GM18511 (cell line): ENCODE data around the gene DHRS3.
"Not testable (repeated sequence)": the region's sequence is repeated elsewhere in the genome, so short reads cannot be mapped to it uniquely, and the experiment has no call there.

ENCODE experiments used
- ATAC-seq: cut with Tn5 transposase; IDR thresholded peaks from one replicate; pipeline ENCODE4 v1.9.1; 2021; ENCODE audit warnings: mild to moderate bottlenecking, moderate library complexity; ENCODE audit not compliant: unreplicated experiment

The DHRS3 gene

DNA sequence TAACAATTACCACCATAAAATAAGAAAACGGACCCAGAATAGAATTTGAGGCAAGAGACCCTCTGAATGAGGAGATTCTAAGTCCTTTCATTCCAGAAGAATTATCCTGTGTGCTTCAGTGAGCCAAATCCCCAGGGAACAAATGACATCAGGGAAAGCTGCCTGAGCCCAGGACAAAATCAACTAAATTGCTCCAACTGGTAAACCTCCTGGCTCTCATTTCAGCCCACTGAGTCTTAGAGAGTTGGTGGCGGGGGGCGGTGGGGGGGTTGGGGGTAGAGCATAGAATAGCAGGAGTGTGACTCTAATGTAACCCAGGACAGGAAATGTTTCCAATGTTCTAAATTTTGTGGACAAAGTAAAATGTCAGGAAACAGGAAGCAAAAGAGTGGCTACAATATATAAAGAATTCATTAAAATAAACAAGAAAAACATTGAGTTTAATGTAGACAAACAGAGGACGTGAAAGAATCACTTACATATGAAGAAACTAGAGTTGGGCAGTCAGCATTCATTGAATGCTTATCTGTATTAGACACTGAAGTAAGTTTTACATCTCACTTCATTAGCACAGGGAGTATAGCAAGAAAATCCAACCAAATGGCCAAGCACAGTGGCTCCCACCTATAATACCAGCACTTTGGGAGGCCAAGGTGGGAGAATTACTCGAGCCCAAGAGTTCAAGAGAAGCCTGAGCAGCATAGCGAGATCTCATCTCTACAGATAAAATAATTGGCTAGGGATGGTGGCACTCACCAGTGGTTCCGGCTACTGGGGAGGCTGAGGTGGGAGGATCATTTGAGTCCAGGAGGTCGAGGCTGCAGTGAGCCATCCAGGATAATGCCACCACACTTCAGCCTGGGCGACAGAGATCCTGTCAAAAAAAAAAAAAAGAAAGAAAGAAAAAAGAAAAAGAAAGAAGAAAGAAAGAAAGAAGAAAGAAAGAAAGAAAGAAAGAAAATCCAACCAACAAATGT, 75.1 kb downstream of the DHRS3 start:
- no peak for ATAC-seq

DNA sequence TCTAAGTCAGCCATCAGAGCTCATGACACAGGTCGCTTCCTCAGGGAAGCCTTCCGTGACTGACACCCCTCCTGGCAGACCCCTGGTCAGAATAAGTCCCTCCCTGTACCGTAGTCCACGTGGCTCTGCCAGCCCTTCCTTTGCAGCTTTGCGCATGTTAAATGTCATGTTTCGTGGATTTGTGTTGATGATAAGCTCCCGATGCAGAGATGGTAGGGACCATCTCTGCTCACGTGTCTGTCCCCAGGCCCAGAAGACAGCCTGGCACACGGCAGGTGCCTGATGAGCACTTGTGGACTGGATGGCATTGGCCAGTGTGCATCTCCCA, 75.9 kb downstream of the DHRS3 start:
- ATAC-seq: no peak

DNA sequence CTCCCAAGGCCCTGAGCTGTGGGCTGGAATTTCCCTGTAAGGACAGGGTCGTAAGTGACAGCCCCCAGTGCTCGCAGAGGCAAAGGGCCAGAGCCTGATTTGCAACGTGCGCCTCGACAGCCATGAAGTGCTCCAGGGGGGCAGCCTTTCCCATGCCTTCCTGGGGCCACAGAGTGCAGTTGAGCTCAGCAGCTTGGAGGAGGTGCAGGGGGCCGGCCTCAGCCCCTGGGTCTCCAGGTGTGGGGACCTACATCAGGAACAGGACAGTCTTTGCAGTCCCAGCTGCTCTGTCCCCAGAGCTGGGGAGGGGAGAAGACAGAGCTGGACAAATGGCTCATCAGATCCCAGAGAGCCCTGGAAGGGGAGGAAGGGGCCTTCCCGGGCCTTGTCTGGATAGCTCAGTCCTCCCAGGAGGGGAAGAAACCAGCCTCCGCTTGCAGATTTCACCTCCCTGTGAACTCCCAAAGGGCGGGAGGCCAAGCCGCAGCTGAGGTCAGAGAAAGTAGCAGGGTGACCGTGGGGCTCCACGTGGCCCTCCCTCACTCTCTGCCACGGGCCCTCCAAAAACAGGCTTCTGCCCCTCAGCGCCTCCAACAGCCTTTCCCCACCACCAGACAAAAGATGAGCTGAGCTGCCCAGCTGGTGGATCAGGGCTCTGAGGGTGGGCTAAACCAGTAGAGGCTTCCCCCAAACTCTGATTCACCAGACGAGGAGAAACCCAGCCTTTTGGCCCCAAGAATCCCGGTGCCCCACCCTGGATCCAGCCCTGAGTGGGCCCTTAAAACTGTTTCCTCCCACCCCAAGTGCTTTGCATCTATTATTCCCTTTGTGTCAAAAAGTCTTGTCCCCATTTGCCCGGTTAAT, 76.5 kb downstream of the DHRS3 start:
- no peak for ATAC-seq

DNA sequence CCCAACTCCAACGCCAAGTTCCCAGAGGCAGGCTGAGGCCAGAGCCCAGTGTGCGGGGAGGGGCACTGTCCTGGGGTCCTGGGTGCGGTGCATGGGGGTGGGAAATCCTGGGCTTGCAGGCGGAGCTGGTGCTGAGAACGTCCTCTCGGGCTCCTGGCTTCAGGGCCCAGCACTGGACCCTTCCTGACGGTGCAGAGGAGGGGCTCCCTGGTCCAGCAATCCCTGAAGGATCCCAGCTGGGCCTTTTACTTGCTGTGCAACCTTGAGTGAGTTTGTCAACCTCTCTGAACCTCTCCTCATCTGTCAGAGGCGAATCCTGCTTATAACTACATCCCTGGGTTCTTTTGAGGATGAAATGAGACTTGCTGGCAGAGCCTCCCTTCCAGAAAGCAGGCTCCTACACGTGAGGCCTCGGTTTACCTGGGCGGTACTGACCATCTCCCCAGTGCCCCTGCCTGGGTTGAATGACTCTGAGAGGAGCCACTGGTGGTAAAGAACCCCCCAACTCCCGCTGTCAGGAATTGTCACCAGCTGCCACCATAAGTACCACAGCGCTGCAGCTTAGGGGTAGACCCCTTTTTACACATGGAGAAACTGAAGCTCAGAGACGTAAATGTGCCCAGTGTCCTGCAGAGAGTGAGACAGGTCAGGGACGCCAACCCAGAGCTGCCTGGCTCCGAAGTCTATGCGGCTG, 77.3 kb downstream of the DHRS3 start:
- no peak for ATAC-seq

DNA sequence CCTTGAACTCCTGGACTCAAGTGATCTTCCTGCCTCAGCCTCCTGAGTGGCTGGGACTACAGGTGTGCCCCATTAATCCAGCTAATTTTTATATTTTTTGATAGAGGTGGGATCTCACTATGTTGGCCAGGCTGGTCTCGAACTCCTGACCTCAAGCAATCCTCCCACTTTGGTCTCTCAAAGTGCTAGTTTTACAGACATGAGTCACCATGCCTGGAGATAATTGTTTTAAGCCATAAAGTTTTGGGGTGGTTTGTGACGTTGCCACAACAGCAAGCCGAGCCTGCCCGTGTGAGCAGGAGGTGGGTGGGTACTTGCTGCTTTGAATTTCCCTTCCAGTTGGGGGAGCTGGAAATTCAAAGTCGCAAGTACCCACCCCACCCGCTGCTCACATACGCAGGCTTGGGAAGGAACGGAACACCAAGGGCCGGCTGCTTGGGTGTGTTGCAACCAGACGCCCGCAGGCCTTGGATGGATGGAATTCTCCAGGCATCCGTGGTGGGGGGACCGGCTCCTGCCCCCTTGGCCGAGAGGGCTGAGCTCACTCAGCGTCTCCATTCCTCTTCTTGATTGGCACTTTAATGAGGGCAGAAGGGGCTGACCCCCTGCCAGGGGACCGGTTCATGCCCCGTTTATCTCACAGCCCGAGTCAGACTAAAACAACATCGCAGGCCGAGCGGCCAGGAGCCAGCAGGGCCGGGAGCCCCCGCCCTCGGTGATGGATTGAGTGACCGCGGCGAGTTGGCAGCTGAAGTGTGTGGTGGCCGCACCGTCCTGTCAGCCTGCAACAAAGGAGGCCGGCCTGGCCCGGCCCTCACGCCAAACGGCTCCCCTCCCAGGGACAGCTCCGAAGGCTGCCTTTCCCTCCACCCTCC, 78.1 kb downstream of the DHRS3 start:
- ATAC-seq: no peak

DNA sequence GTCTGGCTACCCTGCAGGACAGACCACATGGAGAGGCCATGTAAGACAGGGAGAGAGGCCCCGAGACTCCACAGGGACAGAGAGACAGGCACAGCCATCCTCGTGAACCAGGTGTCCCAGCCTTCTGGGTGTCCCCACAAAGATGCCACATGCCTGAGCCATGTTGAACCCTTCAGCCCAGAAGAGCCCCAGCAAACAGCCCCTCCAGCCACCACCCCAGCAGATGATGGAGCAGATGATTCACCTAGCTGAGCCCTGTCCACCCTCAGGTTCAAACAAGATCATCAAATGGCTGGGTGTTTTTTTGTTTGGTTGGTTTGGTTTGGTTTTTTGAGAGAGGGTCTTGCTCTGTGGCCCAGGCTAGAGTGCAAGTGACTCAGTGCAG, 78.7 kb downstream of the DHRS3 start:
- ATAC-seq: no peak

DNA sequence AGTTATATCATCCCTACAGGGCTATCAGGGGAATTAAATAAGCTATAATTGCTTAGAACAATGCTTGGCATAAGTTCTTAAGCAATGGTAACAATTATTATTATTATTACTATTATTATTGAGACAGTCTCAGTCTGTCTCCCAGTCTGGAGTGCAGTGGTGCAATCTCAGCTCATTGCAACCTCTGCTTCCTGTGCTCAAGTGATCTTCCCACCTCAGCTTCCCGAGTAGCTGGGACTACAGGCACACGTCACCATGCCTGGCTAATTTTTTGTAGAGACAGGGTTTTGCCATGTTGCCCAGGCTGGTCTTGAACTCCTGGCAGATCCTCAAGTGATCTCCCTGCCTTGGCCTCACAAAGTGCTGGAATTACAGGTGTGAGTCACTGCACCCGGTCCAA, 79.5 kb downstream of the DHRS3 start:
- ATAC-seq: not testable (repeated sequence)

DNA sequence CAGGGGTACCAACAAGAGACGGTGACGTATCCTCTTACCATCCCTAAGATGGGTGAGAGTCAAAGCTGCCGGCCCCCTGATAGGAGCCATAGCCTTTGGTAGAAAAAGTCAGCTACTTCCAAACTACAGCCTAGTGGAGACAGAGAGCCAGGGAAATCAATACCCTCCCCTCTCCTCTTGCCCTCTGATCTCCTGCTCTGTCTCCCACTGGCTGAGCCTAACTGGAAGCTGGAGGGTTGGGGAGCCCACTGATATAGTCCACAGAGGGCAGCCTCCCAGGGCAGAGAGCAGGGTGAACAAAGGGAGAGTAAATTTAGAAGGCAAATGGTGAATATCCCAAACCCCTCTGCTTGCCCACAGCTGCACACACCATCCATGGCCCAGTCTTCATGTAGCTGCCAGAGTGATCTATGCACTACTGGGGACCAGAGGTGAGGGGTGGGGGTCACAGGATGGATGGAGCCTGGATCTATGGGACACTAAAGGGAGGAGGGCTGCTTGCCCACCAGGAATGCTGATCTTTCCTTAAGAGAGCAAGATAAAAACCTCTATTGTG, 80.0 kb downstream of the DHRS3 start:
- no peak for ATAC-seq

DNA sequence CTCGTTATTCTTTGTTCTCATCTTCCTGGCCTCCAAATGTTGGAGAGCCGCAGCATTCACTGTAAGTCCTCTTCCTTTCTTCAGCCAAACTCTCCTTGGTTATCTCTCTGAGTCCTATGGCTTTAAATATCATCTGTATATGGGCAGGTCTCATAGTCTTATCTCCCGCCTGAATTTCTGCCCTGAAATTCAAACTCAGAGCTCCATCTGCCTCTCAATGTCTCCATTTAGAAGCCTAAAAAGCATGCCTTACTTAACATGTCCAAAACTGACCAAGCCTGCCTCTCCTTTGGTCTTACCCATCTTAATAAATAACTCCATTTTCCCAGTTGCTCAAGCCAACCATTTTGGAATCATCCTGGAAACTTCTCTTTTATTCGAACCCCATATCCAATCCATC, 80.7 kb downstream of the DHRS3 start:
- ATAC-seq: no peak

DNA sequence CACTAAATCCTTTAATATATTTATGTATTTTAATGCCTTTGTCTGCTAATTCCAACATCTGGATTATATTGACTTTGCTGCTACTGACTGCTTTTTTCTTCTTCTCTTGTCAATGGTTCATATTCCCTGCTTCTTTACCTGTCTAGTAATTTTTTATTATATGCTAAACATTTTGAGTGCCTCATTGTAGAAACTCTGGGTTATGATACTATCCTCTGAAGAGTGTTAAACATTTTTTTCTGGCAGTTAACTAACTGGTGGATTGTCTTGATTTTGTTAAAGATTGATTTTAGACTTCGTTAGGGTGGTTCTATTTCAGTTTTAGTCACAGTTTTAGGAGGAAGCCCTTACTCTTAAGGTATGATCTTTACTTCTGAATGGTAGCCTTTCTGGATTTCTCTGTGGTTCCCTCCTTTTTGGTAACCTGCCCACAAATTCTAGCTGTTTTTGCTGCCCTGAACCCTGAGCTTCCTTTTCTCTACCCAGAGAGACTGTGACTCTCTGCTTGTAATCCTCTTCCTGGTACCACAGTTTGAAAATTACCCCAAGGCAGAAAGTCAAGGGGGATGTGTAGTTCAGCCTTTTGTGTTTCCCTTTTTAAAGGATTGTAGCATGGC, 81.9 kb downstream of the DHRS3 start:
- no peak for ATAC-seq

DNA sequence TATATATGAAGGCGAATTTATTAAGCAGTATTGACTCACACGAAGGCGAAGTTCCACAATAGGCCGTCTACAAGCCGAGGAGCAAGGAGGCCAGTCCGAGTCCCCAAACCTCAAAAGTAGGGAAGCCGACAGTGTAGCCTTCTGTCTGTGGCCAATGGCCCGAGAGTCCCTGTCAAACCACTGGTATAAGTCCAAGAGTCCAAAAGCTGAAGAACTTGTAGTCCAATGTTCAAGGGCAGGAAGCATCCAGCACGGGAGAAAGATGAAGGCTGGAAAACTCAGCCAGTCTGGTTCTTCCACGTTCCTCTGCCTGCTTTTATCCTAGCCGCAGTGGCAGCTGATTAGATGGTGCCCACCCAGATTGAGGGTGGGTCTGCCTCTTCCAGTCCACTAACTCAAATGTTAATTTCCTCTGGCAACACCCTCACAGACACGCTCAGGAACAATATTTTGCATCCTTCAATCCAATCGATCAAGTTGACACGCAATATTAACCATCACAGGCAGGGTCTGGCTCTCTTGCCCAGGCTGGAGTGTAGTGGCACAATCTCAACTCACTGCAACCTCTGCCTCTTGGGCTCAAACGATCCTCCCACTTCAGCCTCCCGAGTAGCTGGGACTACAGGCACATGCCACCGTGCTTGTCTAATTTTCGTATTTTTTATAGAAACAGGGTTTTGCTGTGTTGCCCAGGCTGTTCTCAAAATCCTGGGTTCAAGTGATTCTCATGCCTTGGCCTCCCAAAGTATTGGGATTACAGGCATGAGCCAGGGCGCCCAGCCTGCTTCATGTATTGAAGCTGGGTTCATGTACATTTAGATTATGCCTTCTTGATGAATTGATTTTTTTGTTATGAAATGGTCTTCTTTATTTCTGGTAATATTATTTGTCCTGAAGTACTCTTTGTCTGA, 85.3 kb downstream of the DHRS3 start:
- ATAC-seq: no peak

DNA sequence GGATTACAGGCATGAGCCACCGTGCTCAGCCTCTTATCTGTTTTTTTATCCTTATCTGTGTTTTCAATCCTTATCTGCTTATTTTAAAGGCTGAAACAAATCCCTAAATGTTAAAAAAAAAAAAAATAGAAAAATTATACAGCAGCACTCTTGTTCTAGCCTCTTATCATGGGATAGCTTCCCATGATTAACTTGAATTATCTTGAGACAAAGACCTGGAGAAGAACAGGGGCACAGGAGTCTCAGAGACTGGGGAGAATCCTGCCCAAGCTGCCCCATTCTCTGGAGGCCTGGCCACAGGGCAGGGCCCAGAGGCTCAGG, 86.9 kb downstream of the DHRS3 start:
- ATAC-seq: no peak

DNA sequence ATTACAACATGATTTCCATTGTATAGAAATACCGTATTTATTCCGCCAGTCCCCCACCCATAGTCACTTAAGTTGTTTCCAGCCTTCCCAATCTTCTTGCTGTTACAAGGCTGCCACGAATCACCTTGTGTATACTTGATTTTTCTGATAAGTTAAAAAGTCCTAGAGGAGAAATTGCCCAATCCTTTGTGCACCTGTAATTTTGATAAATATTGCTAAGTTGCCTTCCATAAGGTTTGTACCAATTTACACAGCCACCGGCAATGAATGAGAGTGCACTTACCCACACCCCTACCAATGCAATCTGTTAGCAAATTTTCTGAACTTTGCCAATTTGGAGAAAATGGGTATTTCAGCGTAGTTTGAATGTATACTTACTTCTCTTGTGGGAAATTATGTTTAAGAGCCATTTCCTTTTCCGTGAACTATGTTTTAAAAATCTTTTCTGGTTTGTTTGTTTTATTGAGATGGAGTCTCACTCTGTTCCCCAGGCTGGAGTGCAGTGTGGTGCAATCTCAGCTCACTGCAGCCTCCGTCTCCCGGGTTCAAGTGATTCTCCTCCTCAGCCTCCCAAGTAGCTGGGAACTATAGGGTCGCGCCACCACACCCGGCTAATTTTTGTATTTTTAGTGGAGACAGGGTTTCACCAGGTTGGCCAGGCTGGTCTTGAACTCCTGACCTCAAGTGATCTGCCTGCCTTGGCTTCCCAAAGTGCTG, 87.4 kb downstream of the DHRS3 start:
- ATAC-seq: no peak

DNA sequence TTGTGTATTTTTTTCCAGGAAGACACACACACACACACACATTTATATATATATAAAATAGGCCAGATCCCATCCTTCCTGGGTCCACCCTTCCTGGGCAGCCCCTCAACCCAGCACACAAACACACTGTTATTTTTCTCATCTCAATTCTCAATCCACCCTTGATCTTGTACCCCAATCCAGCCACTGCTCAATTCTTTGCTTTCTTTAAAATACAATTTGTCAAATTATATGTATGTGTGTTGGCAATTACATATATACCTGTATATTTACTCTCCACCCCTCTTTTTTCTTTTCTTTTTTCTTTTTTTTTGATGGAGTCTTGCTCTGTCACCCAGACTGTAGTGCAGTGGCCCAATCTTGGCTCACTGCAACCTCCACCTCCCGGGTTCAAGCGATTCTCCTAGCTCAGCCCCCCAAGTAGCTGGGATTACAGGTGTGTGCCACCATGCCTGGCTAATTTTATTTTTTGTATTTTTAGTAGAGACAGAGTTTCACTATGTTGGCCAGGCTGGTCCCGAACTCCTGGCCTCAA, 88.3 kb downstream of the DHRS3 start:
- no peak for ATAC-seq

DNA sequence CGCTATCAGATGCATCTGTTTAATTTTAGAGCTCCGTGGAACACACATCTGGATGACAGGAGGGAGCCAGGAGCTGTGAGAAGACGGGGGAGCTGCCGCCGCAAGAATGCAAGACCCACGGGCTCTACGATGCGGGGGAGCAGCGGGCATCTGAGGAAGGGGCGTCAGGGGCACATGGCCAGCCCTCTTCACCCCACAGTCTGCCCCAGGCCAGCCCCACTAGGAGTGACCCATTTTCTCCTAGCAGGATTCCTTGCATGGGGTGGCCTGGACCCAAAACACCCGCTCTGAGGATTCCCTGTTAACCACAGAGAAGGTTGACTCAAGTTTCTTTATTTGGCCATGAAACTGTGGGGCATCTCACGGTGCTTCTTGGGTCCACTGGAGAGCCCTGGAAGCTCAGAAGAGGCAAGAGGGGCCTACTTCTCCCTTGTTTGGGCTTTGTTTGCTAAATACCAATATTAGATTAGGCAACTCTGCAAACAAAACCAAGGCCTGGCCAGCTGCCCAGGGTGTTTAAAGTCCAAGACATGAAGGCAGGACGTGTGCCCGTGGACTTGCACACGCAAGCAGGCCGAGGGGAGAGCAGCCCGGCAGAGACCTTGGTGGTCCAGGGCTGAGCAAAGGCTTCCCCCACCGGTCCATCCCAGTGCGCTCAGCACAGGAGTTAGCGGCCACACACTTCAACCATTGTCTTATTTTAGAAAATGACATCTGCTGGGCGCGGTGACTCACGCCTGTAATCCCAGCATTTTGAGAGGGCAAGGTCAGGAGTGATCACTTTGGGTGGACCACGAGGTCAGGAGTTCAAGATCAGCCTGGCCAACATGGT, 89.8 kb downstream of the DHRS3 start:
- ATAC-seq: no peak

DNA sequence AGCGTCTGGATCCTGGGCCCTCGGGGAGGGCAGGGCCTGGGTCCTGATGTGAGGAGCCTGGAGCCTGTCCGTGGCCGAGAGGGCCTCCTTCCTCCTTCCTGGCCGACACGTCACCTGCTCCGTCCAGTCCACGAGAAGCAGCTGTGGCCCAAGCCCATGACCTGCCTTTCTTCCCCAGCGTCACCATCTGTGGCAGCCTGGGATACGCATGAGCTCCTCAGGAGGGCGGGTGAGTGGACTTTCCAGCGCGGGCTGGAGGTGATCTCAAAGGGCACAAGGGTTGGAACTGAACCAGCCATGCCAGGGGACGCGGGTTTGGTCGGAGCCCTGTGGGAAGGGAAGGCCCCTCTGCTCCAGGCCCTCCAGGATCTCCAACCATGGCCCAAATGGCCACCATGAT, 90.4 kb downstream of the DHRS3 start:
- no peak for ATAC-seq
